Measurements from ENCODE around the gene ESAM. TPM values are rescaled to one million over a fixed set of nuclear protein-coding genes. Genes with fewer than 3 reads are reported as not detected.

ESAM gene
- total RNA-seq, 1 experiment from 2014 or later: 0.92 TPM

- H3K79me2 ChIP-seq (ENCODE audit: insufficient read depth, low read length): no peaks in the 10 kb centered on the region
Measured at GRCh38 chr11:124743050-124743449, 19.0 kb downstream of the ESAM start.

More at GRCh38 chr11:124743050-124743449, 19.0 kb downstream of the ESAM start:
- Histone ChIP-seq H3K27me3 (ENCODE audit: insufficient read depth, low read length) (peaks cover 85% of the 10 kb centered on the region), H3K23ac (ENCODE audit: insufficient read length, low read depth, low read length) (no peak overlapping the region), H2BK5ac (ENCODE audit: insufficient read length, low read length) (no peak overlapping the region), H3K4ac (ENCODE audit: low read depth, low read length) (no peak overlapping the region), H4K8ac (replicated peaks; ENCODE audit: insufficient read length, low read depth, low read length) (no peak overlapping the region), H2BK20ac (ENCODE audit: low read depth, low read length, poor library complexity, severe bottlenecking) (no peak overlapping the region), H3K56ac (ENCODE audit: insufficient read length, low read depth, low read length) (no peak overlapping the region), H4K20me1 (ENCODE audit: control insufficient read depth, insufficient read depth, insufficient read length) (no peaks in the 10 kb centered on the region), H3K4me1 (ENCODE audit: insufficient read depth, low read length) (no peaks in the 10 kb centered on the region), H3K79me1 (ENCODE audit: insufficient read depth, low read depth, low read length, poor library complexity, severe bottlenecking) (no peaks in the 10 kb centered on the region), H3K18ac (ENCODE audit: insufficient read length, low read depth, low read length) (no peak overlapping the region), H2AFZ (ENCODE audit: low read length) (no peak overlapping the region), H3K14ac (ENCODE audit: insufficient read depth, low read length) (no peak overlapping the region), H3K27ac (ENCODE audit: insufficient read length, low read depth, low read length) (no peak overlapping the region), H3T11ph (ENCODE audit: low read length) (no peak overlapping the region), H2AK5ac (ENCODE audit: insufficient read length, low read length) (no peak overlapping the region), H3K4me2 (ENCODE audit: insufficient read depth, insufficient read length, low read length) (no peak overlapping the region), H3K9me3 (ENCODE audit: control insufficient read depth, low read depth, low read length) (no peaks in the 10 kb centered on the region), H2BK15ac (ENCODE audit: low read depth, low read length) (no peak overlapping the region), H2BK120ac (ENCODE audit: low read depth, low read length, poor library complexity, severe bottlenecking) (no peak overlapping the region), H4K91ac (ENCODE audit: insufficient read length, low read depth, low read length) (no peak overlapping the region), H4K5ac (ENCODE audit: insufficient read length, low read depth, low read length) (no peak overlapping the region), H3K9ac (ENCODE audit: extremely low read depth, insufficient read length, low read length) (no peak overlapping the region), H3K23me2 (ENCODE audit: insufficient read length, low read depth, low read length, poor library complexity, severe bottlenecking) (peaks cover 30% of the 10 kb centered on the region), H2BK12ac (ENCODE audit: insufficient read length, low read depth, low read length) (no peak overlapping the region)
- peaks cover 94% of the 10 kb centered on the region for H3K27me3 Mint-ChIP-seq (ENCODE audit: low read depth)
- DNase-seq: no peak
- H3K9me3 Mint-ChIP-seq: peaks cover under 1 to 3% of the 10 kb centered on the region in 2 experiments; a peak in 2 of 5 replicates
- peaks cover 35 to 43% of the 10 kb centered on the region in 2 experiments for H3K4me1 Mint-ChIP-seq
- no peak overlapping the region for H3K27ac Mint-ChIP-seq
- H3K4me3 Mint-ChIP-seq: no peak overlapping the region
- no CpG with 5 or more reads among the region's 6 CpGs for WGBS (ENCODE audit: extremely low coverage, insufficient read length, low lambda C conversion rate)
- no peaks in the 10 kb centered on the region; a peak in 1 of 7 replicates for H3K36me3 Mint-ChIP-seq (ENCODE audit: insufficient read depth in 1 of 3, low read depth in 3 of 3)
- no peak for TF ChIP-seq CTCF (conservative IDR thresholded peaks at IDR 0.05)

Data from H9 (cell line).